Activated T-helper 1 cell treated with Interleukin-2 at 50 U/mL for 16 hours (primary cell): ENCODE measurements around the gene SCCPDH.
"Not testable (repeated sequence)": the region's sequence is repeated elsewhere in the genome, so short reads cannot be mapped to it uniquely, and the experiment has no call there.

ENCODE experiments used
- DNase-seq: peaks from one replicate; pipeline ENCODE4 v3.0.0-alpha.2; 2020; ENCODE audit warnings: low read depth

The SCCPDH gene

DNA sequence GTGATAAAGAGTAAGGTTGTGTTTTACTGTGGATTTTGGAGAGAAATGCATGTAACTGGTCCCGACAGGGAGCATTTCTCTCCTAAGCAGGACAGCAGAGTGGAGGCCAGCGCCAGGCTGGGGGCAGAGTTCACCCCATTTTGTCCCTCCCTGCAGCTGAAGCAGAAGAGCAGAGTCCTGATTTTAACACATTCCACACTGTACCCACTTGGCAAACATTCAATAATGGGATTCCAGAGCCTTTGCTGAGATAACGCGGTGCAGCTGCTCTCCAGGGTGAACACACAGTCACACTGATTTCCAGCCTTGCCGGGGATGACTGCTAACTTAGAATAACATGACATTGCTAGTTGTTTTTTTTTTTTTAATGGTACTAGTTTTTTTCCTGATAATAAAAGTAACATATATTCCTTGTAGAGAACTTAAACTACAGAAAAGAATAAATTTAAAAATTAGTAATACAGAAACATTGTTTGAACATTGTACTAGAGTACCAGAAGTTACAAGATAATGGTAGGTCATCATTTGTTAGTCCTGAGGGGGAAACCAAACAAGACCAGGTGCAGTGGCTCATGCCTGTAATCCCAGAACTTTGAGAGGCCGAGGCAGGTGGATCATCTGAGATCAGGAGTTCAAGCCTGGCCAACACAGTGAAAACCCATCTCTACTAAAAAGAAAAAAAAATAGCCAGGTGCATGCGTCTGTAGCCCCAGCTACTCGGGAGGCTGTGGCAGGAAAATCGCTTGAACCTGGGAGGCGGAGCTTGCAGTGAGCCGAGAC is 77.2 kb downstream of the SCCPDH start:
- no peak for DNase-seq

DNA sequence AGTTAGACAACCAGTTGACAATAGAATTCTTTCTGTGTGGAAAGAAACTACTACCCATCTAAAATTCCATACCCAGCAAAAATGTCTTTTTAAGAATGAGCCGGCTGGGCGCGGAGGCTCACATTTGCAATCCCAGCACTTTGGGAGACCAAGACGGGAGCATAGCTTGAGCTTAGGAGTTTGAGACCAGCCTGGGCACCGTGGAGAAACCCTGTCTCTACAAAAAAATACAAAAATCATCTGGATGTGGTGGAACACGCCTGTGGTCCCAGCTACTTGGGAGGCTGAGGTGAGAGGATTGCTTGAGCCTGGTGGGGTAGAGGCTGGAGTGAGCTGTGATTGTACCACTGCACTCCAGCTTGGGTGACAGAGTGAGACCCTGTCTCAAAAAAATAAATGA is 79.2 kb downstream of the SCCPDH start:
- no peak for DNase-seq

GRCh38 chr1:246803883-246804282 is 79.7 kb downstream of the SCCPDH start:
- DNase-seq: no peak

DNA sequence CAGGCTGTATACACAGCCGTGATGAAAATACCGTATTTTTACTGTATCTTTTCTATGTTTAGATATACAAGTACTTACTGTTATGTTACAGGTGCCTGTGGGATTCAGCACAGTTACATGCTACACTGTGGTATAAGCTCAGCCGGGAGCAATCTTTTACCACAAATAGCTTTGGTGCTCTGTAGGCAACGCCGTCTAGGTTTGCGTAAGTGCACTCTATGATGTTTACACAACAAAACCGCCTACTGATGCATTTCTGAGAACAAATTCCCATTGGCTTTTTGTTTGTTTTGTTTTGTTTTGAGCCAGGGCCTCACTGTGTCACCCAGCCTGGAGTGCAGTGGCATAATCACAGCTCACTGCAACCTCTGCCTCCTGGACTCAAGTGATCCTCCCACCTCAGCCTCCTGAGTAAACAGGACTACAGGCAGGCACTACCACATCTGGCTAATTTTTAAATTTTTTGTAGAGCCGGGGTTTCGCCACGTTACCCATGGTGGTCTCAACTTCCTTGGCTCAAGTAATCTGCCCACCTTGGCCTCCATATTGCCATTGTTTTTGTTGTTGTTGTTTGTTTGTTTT is 81.0 kb downstream of the SCCPDH start:
- DNase-seq: no peak

DNA sequence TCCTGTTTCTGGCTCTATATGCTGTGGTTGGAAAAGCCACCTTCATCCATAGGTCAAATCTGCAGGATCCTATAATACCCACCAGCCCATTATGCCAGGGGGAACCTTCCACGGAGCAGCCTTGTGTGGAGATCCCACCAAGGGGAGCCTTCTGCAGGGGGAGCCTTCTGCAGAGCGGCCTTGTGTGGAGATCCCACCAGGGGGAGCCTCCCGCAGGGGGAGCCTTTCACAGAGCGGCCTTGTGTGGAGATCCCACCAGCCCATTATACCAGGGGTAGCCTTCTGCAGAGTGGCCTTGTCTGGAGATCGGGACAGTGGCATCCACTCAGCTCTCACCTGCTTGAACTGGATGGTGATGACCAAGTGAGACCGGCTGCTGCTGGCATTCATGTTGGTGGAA is 85.3 kb downstream of the SCCPDH start:
- no peak for DNase-seq

DNA sequence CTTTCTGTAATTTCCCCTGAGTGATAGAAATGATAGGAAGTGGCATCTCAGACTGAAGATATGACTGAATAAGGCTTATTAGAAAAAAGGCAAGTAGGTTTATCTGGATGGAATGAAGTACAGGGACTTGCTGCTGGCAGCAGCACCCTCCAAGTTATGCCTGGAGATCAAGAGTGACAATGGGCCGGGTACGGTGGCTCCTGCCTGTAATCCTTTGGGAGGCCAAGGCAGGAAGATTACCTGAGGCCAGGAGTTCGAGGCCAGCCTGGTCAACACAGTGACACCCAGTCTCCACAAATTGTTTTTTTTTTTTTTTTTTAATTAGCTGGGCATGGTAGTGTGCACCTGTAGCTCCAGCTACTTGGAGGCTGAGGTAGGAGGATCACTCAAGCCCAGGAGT is 87.8 kb downstream of the SCCPDH start:
- no peak for DNase-seq

GRCh38 chr1:246813325-246813724 is 89.1 kb downstream of the SCCPDH start:
- DNase-seq: not testable (repeated sequence)

DNA sequence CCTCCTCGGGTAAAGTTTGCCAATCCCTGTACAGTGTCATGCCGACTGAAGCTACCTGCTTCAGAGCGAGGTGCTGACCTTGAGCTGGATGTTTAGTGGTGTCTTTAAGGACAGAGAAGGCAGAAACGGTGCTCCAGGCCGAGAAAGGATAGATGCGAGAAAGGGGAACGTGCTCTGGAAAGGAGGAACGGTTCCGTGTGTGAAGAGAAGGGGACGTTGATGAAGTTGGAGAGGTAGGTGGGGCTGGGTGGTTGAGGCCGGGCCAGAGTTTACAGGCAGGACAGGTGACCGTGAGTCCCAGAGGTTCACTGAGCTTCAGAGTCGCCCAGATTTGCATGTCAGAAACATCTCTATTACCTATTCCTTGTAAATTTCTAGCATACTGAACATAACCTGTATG is 90.7 kb downstream of the SCCPDH start:
- no peak for DNase-seq

DNA sequence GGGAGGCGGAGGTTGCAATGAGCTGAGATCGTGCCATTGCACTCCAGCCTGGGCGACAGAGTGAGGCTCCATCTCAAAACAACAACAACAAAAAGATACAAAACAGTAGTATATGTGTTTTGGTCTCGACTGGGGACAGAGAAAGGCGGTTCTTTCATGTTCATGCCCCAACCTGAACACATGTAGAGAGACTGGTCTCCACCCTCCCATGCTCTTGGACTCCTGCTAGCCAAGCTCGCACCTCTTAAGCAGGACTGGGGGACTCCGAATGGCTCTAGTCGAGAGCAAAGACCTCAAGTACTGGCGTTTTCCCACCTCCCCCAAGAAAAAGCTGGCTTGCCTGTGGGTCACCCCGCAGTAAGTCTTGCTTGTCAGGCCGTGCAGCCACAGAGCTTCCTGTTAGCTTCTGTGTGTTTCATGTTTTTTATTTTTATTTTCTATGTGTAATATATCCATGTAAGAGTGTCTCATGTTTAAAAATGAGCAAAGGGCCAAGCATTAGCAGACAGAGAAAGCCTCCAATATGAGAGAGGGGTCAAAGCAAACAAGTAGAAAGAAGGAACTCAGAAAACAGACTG is 91.6 kb downstream of the SCCPDH start:
- no peak for DNase-seq
